NB4 (cell line): ENCODE measurements around the gene RIPK4.

Experiments used
- MAX ChIP-seq: IDR thresholded peaks from 2 replicates; pipeline ENCODE4 v1.6.1; 2011; ENCODE audit warnings: low read depth, low read length
- MYC ChIP-seq: IDR thresholded peaks from 2 replicates; pipeline ENCODE4 v1.6.1; 2011; ENCODE audit warnings: low read depth, low read length
- POLR2A ChIP-seq: IDR thresholded peaks from 2 replicates; pipeline ENCODE4 v1.6.1; 2011; ENCODE audit warnings: mild to moderate bottlenecking; ENCODE audit not compliant: insufficient read length; ENCODE audit errors: extremely low read depth
- TF ChIP-seq, protein P1 (sequence below): IDR thresholded peaks from one replicate; pipeline ENCODE4 v1.5.1; 2012; ENCODE audit warnings: low read depth, low read length

GRCh38 chr21:41716751-41717150 lies 50.1 kb downstream of the RIPK4 start:
- TF ChIP-seq, protein P1, sequence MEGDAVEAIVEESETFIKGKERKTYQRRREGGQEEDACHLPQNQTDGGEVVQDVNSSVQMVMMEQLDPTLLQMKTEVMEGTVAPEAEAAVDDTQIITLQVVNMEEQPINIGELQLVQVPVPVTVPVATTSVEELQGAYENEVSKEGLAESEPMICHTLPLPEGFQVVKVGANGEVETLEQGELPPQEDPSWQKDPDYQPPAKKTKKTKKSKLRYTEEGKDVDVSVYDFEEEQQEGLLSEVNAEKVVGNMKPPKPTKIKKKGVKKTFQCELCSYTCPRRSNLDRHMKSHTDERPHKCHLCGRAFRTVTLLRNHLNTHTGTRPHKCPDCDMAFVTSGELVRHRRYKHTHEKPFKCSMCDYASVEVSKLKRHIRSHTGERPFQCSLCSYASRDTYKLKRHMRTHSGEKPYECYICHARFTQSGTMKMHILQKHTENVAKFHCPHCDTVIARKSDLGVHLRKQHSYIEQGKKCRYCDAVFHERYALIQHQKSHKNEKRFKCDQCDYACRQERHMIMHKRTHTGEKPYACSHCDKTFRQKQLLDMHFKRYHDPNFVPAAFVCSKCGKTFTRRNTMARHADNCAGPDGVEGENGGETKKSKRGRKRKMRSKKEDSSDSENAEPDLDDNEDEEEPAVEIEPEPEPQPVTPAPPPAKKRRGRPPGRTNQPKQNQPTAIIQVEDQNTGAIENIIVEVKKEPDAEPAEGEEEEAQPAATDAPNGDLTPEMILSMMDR: no peak
- TF ChIP-seq POLR2A (no peak), MAX (no peak), MYC (no peak)
